ENCODE measurements around the gene TMEM158. TPM values are rescaled to one million over a fixed set of nuclear protein-coding genes. Genes with fewer than 3 reads are reported as not detected.

TMEM158 gene
- total RNA-seq, 1 donor from 2014 or later: 0.48 TPM

DNA sequence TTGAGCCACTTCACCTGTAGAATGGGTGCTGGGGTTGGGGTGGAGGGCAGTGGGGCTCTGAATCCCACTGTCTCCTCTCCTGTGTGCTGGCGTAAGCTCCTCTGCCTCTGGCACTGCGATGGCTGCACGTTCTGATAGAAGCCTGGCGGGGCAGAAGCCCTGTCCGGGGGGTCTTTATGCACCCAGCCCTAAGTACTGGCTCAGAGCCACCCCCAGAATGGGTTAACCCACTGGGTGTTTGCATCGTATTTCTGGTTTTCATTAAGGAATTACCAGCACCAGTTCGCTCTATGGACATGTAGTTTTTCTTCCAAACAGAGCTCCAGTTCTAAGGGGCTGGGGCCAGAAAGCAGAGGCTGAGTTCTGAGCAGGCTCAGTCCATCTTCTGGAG is 42.2 kb downstream of the TMEM158 start:
- intact Hi-C loops (cut with DNase I): no loop called here
- DNase-seq (no peak), ATAC-seq (ENCODE audit: poor library complexity) (no peak)

DNA sequence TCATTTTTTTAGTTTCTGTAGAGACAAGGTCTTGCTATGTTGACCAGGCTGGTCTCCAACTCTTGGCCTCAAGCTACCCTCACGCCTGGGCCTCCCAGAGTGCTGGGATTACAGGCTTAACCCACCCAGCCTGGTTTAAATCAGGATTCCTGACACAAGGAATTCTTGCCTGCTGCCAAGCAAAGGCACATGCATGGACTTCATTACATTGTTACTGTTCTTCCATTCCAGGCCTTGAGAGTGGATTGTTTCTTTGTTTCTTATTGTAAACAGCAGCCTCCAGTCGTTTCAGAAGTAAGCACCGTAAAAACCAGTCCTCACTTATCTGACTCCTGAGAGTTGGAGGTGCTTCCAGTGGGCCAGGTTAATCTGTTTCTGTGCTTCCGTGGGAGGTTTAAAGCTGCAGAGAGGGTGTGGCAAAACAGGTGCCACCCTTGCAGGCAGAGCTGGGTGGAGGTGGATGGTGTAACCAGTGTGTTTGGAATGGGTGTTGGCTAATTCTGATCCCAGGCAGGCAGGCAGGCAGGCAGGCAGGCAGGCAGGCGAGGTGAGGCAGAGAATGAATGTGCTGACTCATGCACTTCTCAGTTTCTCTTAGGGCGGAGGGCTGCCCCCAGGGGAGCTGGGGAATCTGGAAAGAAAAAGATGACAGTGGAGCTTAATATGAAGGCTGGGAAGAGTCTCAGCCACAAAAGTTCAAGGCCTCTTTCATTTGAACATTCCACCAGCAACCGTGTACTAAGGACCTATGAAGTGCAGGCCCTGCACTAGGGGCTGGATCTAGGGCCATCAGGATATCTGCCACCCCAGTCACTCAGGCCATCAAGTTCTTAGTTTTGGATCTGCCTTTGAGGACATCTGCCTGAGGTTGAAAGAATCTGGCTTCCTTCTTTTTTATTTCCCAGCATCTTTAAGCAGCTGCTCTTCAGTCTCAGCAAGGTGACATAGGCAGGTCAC is 42.9 kb downstream of the TMEM158 start:
- ATAC-seq (ENCODE audit: poor library complexity): peak; percentile 45
- intact Hi-C loops (cut with DNase I): no loop called here
- DNase-seq: no peak

DNA sequence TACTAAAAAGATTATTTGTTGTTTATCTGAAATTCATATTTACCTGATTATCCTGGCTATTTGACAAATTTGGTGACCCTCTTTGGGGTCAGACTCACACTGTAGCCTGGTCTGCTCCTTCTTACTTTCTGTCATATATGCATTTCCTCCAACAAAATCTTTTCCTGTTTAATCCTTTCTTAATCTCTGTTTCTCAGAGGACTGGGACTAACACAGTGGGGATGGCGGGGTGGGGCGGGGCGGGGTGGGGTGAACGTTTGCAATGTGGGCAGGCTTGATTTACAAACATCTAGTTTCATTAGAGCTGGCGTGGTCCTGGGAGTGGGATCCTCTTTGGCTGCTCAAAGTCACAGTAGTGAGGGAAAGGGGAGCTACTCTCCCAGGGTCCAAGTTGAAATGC is 44.6 kb downstream of the TMEM158 start:
- ATAC-seq (ENCODE audit: poor library complexity): no peak
- intact Hi-C loops (cut with DNase I): no loop called here
- DNase-seq: no peak

DNA sequence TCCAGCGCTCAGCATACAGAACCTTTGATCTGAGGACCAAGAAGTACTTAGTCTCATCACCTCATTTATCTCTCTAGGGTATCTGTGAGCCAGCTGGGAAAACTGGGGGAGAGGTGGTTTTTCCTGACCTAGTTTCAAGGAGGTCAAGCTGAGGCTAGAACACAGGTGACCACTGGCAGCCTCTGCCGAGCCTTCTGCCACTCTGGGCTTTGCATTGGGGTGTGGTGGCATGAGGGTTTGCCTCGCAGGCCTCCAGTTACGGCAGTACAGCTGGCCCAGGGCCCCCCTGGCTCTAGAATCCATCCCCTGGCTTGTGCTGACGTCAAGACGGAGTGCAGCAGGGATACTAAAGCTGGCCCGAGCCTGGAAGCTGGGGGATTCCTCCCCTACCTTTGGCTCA is 45.2 kb downstream of the TMEM158 start:
- no peak for DNase-seq

DNA sequence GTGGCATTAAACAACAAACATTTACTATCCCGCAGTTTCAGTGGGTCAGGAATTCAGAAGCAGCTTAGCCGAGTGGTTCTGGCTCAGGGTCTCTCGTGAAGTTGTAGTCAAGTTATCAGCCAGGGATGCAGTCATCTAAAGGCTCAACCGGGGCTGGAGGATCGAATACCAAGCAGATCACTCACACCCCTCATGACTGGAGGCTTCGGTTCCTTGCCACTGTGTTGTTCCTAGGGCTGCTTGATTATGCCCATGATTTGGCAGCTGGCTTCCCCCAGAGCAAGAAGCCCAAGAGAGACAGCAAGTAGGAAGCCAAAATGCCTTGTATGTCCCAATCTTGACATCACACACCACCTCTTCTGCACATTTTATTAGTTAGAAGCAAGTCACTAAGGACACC is 46.0 kb downstream of the TMEM158 start:
- no peak for ATAC-seq (ENCODE audit: poor library complexity)
- no peak for DNase-seq

More for the DNA sequence above, 45.2 kb downstream of the TMEM158 start:
- intact Hi-C loops (cut with DNase I): no loop called here
- ATAC-seq (ENCODE audit: poor library complexity): no peak

DNA sequence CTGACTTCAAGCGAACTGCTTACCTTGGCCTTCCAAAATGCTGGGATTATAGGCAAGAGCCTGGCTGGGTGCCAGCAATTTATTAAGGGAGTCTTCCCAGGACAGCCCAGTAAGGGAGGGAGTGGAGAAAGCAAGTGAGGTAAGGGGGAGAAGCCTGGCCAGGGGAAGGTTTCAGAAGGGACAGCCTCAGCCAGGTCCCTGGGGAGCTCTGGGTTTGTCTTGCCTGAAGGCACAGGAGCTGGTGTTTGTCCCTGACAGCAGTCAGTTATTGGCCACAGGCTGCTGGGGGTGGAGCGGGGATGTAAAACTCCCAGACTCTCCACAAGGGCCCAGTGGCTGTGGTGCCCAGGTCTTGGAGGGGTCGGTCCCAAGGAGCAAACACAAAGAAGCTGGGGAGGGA is 46.9 kb downstream of the TMEM158 start:
- ATAC-seq (ENCODE audit: poor library complexity): no peak
- DNase-seq: no peak
- intact Hi-C loops (cut with DNase I): no loop called here

More for the DNA sequence above, 46.0 kb downstream of the TMEM158 start:
- intact Hi-C loops (cut with DNase I): no loop called here

DNA sequence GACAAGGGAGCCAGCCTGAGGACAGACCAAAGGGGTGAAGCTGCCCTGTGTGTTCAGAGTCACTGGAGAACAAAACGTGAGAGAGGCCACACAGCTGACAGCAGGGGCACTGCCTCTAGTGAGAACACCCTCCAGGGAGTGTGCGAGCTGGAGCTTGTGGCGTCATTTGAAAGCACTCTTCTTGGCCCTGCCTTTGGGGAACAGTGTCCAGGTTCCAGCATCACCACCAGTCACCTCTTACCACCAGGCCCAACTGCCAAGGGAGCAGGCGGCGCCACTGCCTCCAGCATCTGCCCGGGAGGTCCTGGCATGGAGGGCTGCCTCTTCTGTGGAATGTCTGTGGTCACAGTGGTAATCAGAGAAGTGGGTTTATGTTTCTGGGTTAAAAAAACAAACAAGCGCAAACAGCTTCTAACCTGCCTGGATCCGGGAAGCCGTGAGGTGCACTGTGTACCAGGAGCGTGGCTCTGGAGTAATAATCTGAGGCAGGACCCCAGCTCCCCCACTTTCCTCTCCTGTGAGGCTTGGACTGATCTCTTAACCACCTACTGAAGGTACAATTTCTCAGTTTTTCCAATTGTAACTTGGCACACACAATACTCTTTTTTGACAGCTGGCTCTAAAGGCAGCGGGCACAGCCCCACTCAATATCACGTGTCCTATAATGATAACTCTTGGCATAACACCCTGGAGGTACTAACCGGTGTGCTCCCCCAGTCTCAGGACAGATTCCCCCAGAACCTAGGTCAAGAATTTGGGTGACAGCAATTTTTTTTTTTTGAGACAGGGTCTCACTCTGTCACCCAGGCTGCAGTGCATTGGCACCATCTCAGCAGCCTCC is 47.7 kb downstream of the TMEM158 start:
- intact Hi-C loops (cut with DNase I): no loop called here
- ATAC-seq (ENCODE audit: poor library complexity): peak; percentile 51
- DNase-seq: no peak

DNA sequence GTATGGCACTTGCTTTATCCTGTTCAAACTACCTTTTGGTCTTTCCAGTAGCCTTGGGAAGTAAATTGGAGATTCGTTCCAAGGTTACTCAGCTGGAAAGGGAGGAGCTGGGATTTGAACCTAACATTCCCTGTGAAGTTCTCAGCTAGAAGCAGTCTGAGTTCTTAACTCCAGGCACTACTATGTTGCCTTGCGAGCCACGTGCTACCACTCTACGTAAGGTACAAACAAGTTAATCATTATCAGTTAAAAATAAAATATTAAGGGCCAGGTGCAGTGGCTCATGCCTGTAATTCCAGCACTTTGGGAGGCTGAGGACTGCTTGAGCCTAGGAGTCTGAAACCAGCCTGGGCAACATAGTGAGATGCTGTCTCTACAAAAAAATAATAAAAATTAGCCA is 49.2 kb downstream of the TMEM158 start:
- ATAC-seq (ENCODE audit: poor library complexity) (no peak), DNase-seq (no peak)
- intact Hi-C loops (cut with DNase I): no loop called here

Other genes with a start within 250 kb of the TMEM158 start
- gene CLEC3B, start 200.0 kb downstream of the TMEM158 start, total RNA-seq: 78.6 TPM
- gene CDCP1, start 79.9 kb downstream of the TMEM158 start, total RNA-seq: 0.38 TPM
- 14.3 TPM for gene LARS2, start 162.3 kb upstream of the TMEM158 start, total RNA-seq